Neural cell (in vitro differentiated cells): ENCODE results near the gene PITX1. TPM values are rescaled to one million over a fixed set of nuclear protein-coding genes. Genes with fewer than 3 reads are reported as not detected.

Source experiments
- H2AFZ ChIP-seq: fragments of 200-600, 300-800 bp; sonication (generic), shearing (Covaris generic); 2 replicates; pipeline ENCODE4 v1.6.0; 2014; ENCODE audit warnings: low read depth, mild to moderate bottlenecking, antibody characterized with exemption, low read length, moderate library complexity
- H3F3A ChIP-seq: fragments of 200-600 bp; shearing (Covaris generic); 2 replicates; pipeline ENCODE4 v1.6.1; 2016; ENCODE audit warnings: mild to moderate bottlenecking, moderate library complexity, mixed read lengths, antibody characterized with exemption, low read length; ENCODE audit not compliant: insufficient read depth, poor library complexity, severe bottlenecking
- H3K27ac ChIP-seq: fragments of 200-600, 300-800 bp; sonication (generic), shearing (Covaris generic); 2 replicates; pipeline ENCODE4 v1.5.1; 2014; ENCODE audit warnings: mild to moderate bottlenecking, low read length, moderate library complexity
- H3K27me3 ChIP-seq: fragments of 300-800, 200-600 bp; sonication (generic), shearing (Covaris generic); 2 replicates; pipeline ENCODE4 v1.6.0; 2014; ENCODE audit warnings: mild to moderate bottlenecking, low read depth, low read length, moderate library complexity; ENCODE audit not compliant: insufficient read depth
- H3K36me3 ChIP-seq: fragments of 300-800, 200-600 bp; sonication (generic), shearing (Covaris generic); 2 replicates; pipeline ENCODE4 v1.5.1; 2014; ENCODE audit warnings: mild to moderate bottlenecking, antibody characterized with exemption, low read length, moderate library complexity; ENCODE audit not compliant: insufficient read depth
- H3K4me2 ChIP-seq: fragments of 300-800, 200-600 bp; sonication (generic), shearing (Covaris generic); 2 replicates; pipeline ENCODE4 v1.6.0; 2014; ENCODE audit warnings: mild to moderate bottlenecking, low read length
- H3K4me3 ChIP-seq: fragments of 300-800, 200-600 bp; sonication (generic), shearing (Covaris generic); 2 replicates; pipeline ENCODE4 v1.5.1; 2014; ENCODE audit warnings: mild to moderate bottlenecking, low read length, moderate library complexity
- H3K79me2 ChIP-seq: fragments of 200-600 bp; shearing (Covaris generic); replicated peaks from 2 replicates; pipeline ENCODE4 v1.6.0; 2014; ENCODE audit warnings: mild to moderate bottlenecking, low read length, moderate library complexity; ENCODE audit not compliant: insufficient read depth
- H3K9ac ChIP-seq: fragments of 300-800, 200-600 bp; sonication (generic), shearing (Covaris generic); 2 replicates; pipeline ENCODE4 v1.6.1; 2016; ENCODE audit warnings: mild to moderate bottlenecking, low read length, mixed read lengths
- H3K9me2 ChIP-seq: fragments of 200-600 bp; shearing (Covaris generic); 2 replicates; pipeline ENCODE4 v1.6.1; 2016; ENCODE audit warnings: mild to moderate bottlenecking, low read length, mixed read lengths; ENCODE audit not compliant: insufficient read depth
- H3K9me3 ChIP-seq: fragments of 200-600, 300-800 bp; sonication (generic), shearing (Covaris generic); 2 replicates; pipeline ENCODE4 v1.6.1; 2016; ENCODE audit warnings: mild to moderate bottlenecking, mixed run types, low read length, moderate library complexity, mixed read lengths
- H4K20me1 ChIP-seq: fragments of 200-600 bp; shearing (Covaris generic); 2 replicates; pipeline ENCODE4 v1.6.1; 2016; ENCODE audit warnings: mild to moderate bottlenecking, mixed run types; ENCODE audit not compliant: insufficient read depth
- CTCF ChIP-seq: fragments of 450-650 bp; IDR thresholded peaks from 2 replicates; pipeline ENCODE4 v1.5.1; 2014; ENCODE audit warnings: antibody characterized with exemption, mild to moderate bottlenecking, moderate library complexity; ENCODE audit not compliant: poor library complexity, severe bottlenecking
- EP300 ChIP-seq: fragments of 450-650 bp; conservative IDR thresholded peaks from 2 replicates; pipeline ENCODE4 v1.6.1; 2014; ENCODE audit warnings: antibody characterized with exemption, mild to moderate bottlenecking, moderate library complexity; ENCODE audit not compliant: poor library complexity, severe bottlenecking
- EZH2 ChIP-seq: fragments of 200-600, 300-800 bp; shearing (Covaris generic), sonication (generic); IDR thresholded peaks from 2 replicates; pipeline ENCODE4 v1.6.1; 2014; ENCODE audit warnings: antibody characterized with exemption, low read length, borderline replicate concordance, mild to moderate bottlenecking; ENCODE audit not compliant: insufficient read depth, poor library complexity, severe bottlenecking
- MXI1 ChIP-seq: fragments of 450-650 bp; conservative IDR thresholded peaks from 2 replicates; pipeline ENCODE4 v1.6.1; 2014; ENCODE audit warnings: antibody characterized with exemption, mild to moderate bottlenecking; ENCODE audit not compliant: poor library complexity, severe bottlenecking
- POLR2AphosphoS5 ChIP-seq: IDR thresholded peaks from 2 replicates; pipeline ENCODE4 v1.6.1; 2012
- RAD21 ChIP-seq: fragments of 450-650 bp; conservative IDR thresholded peaks from 2 replicates; pipeline ENCODE4 v1.6.1; 2014; ENCODE audit warnings: antibody characterized with exemption, mild to moderate bottlenecking, moderate library complexity
- REST ChIP-seq: IDR thresholded peaks from 2 replicates; pipeline ENCODE4 v1.6.1; 2012; ENCODE audit warnings: borderline replicate concordance
- SMC3 ChIP-seq: fragments of 450-650 bp; conservative IDR thresholded peaks from 2 replicates; pipeline ENCODE4 v1.6.1; 2014; ENCODE audit warnings: antibody characterized with exemption, mild to moderate bottlenecking, moderate library complexity; ENCODE audit not compliant: poor library complexity
- TAF1 ChIP-seq: IDR thresholded peaks from 2 replicates; pipeline ENCODE4 v1.6.1; 2012; ENCODE audit warnings: low read depth
- polyA plus RNA-seq: library from polyadenylated mRNA; depleted of rRNA; stranded (reverse); fragments of >200 nt; gene quantifications from 2 replicates; pipeline ENCODE4 v1.2.3, GENCODE V29; 2014

Gene PITX1
- polyA plus RNA-seq, 1 donor from 2014 or later = not detected

- peak; percentile 28 for TF ChIP-seq EZH2
- TF ChIP-seq MXI1 = no peak
- TF ChIP-seq RAD21 = no peak
- no peak overlapping the region for H3K4me2 ChIP-seq
- H2AFZ ChIP-seq = no peak overlapping the region
- no peak overlapping the region for H3K9ac ChIP-seq
- H4K20me1 ChIP-seq = no peaks in the 10 kb centered on the region
- no peaks in the 10 kb centered on the region for H3K79me2 ChIP-seq
- no peak overlapping the region for H3K4me3 ChIP-seq
- no peaks in the 10 kb centered on the region for H3F3A ChIP-seq
- H3K27ac ChIP-seq = no peak overlapping the region
- no peaks in the 10 kb centered on the region for H3K9me3 ChIP-seq
- H3K36me3 ChIP-seq = no peaks in the 10 kb centered on the region
- H3K9me2 ChIP-seq = no peaks in the 10 kb centered on the region
- H3K27me3 ChIP-seq = peaks cover 98% of the 10 kb centered on the region
These were observed 1.4 kb downstream of the PITX1 start for GRCh38 chr5:135032695-135032998.

- Histone ChIP-seq H4K20me1 (no peaks in the 10 kb centered on the region), H3K4me3 (no peak overlapping the region), H3K9ac (no peak overlapping the region), H3K27me3 (peaks cover 98% of the 10 kb centered on the region), H2AFZ (no peak overlapping the region), H3K4me2 (no peak overlapping the region), H3K9me2 (no peaks in the 10 kb centered on the region), H3K36me3 (no peaks in the 10 kb centered on the region), H3K27ac (no peak overlapping the region), H3K79me2 (no peaks in the 10 kb centered on the region), H3F3A (no peaks in the 10 kb centered on the region), H3K9me3 (no peaks in the 10 kb centered on the region)
- TF ChIP-seq POLR2AphosphoS5 = peak; percentile 32
- no peak for TF ChIP-seq RAD21
- TF ChIP-seq TAF1 = no peak
- no peak for TF ChIP-seq CTCF
- no peak for TF ChIP-seq EP300
- peak; percentile 80 for TF ChIP-seq EZH2
- TF ChIP-seq SMC3 = no peak
- TF ChIP-seq REST = no peak
- no peak for TF ChIP-seq MXI1
These were observed 2.0 kb downstream of the PITX1 start for GRCh38 chr5:135031813-135032694.
